CD8-positive, alpha-beta memory T cell (primary cell): Measurements from ENCODE around the gene MPP4. TPM values are rescaled to one million over a fixed set of nuclear protein-coding genes. Genes with fewer than 3 reads are reported as not detected.

ENCODE experiments used
- CTCF ChIA-PET: fragments of 350-600 bp; sonication (Branson Sonifier 250); formaldehyde crosslinking; loops from one replicate; lab custom pipeline; 2021; ENCODE audit warnings: antibody characterized with exemption; lab: Charles Lee
- POLR2A ChIA-PET: fragments of 350-600 bp; sonication (Branson Sonifier 250); formaldehyde crosslinking; loops from one replicate; lab custom pipeline; 2021; ENCODE audit warnings: antibody characterized with exemption; lab: Charles Lee
- DNase-seq, 5 donors: peaks; one replicate each; pipeline versions ENCODE4 v3.0.0 to v3.0.0-alpha.2; 2020 to 2022; ENCODE audit warnings: mixed read lengths in 1 of 5
- H3K27ac ChIP-seq: one replicate; pipeline ENCODE4 v1.7.0; 2013; ENCODE audit warnings: low read depth, mild to moderate bottlenecking, low read length, moderate library complexity
- H3K27me3 ChIP-seq: 2 replicates; pipeline ENCODE4 v1.7.0; 2013; ENCODE audit warnings: low read length, mild to moderate bottlenecking; ENCODE audit not compliant: insufficient read depth, poor library complexity, severe bottlenecking
- H3K36me3 ChIP-seq: 2 replicates; pipeline ENCODE4 v1.7.0; 2013; ENCODE audit warnings: mild to moderate bottlenecking, low read length, moderate library complexity; ENCODE audit not compliant: insufficient read depth
- H3K4me1 ChIP-seq: 2 replicates; pipeline ENCODE4 v1.7.0; 2013; ENCODE audit warnings: mild to moderate bottlenecking, low read length, moderate library complexity; ENCODE audit not compliant: insufficient read depth
- H3K4me3 ChIP-seq: 2 replicates; pipeline ENCODE4 v1.7.0; 2013; ENCODE audit warnings: mild to moderate bottlenecking, low read length
- H3K9me3 ChIP-seq: 2 replicates; pipeline ENCODE4 v1.7.0; 2013; ENCODE audit warnings: mild to moderate bottlenecking, low read length
- H3K27ac Mint-ChIP-seq, 8 donors: one replicate each; pipeline ENCODE4 v1.8.0; 2020 to 2021; ENCODE audit warnings: mixed read lengths in 8 of 8, mild to moderate bottlenecking in 6 of 8, inconsistent platforms in 3 of 8, moderate library complexity in 3 of 8
- H3K27me3 Mint-ChIP-seq, 2 donors: one replicate each; pipeline ENCODE4 v1.8.0; 2020 to 2021; ENCODE audit warnings: mixed read lengths in 2 of 2, mild to moderate bottlenecking in 1 of 2, moderate library complexity in 1 of 2
- H3K36me3 Mint-ChIP-seq, 3 donors: one replicate each; pipeline ENCODE4 v1.8.0; 2020 to 2021; ENCODE audit warnings: mixed read lengths in 3 of 3, inconsistent platforms in 1 of 3, mild to moderate bottlenecking in 1 of 3
- H3K4me1 Mint-ChIP-seq, 3 donors: one replicate each; pipeline ENCODE4 v1.8.0; 2020 to 2021; ENCODE audit warnings: mixed read lengths in 3 of 3, inconsistent platforms in 1 of 3, mild to moderate bottlenecking in 1 of 3
- H3K4me3 Mint-ChIP-seq, 7 donors: one replicate each; pipeline ENCODE4 v1.8.0; 2020 to 2021; ENCODE audit warnings: mixed read lengths in 7 of 7, mild to moderate bottlenecking in 6 of 7, moderate library complexity in 4 of 7, inconsistent platforms in 2 of 7
- H3K9me3 Mint-ChIP-seq, 5 donors: one replicate each; pipeline ENCODE4 v1.8.0; 2020 to 2022; ENCODE audit warnings: mixed read lengths in 5 of 5, mild to moderate bottlenecking in 3 of 5, moderate library complexity in 2 of 5, inconsistent platforms in 1 of 5
- polyA plus RNA-seq: library from polyadenylated mRNA; unstranded; fragments of 300-500 nt; fragmentation: Illumina TruSeq; gene quantifications from one replicate; pipeline ENCODE4 v1.2.3, GENCODE V29; 2021
- total RNA-seq, 2 experiments: library from RNA; stranded (reverse); gene quantifications; one replicate each; pipeline ENCODE4 v1.2.3, GENCODE V29; 2021

MPP4 gene
- total and polyA plus RNA-seq, 3 experiments from 2014 or later, result not detected

DNA sequence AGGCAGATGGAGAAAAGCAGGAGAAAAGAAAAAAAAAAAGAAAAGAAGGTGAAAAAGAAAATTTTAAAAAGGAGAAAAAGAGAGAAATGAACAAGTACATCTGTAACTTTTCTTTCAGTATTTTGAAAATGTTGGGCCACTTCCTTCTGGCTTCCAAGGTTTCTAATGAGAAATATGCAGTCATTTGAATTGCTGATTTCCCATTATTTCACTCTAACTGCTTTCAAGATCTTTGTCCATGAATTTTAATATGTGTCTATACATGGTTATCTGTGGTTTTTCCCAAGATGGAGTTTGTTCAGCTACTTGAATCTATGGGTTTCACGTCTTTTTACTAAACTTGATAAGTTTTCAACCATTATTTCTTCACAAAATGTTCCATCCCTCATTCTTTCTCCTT lies 14.3 kb upstream of the MPP4 start:
- H3K4me1 Mint-ChIP-seq, result peaks cover 0 to under 1% (median 0%) of the 10 kb centered on the region in 3 donors
- no peaks in the 10 kb centered on the region for H3K9me3 ChIP-seq
- H3K4me3 ChIP-seq, result no peak overlapping the region
- no peak for DNase-seq
- POLR2A ChIA-PET, result interaction anchor here (0.6 kb wide), 1 partner anchor 23 kb away, joined by 4 read pairs; no protein-coding TSS in a partner anchor
- H3K27ac Mint-ChIP-seq, result no peak overlapping the region
- H3K36me3 ChIP-seq, result peaks cover 6% of the 10 kb centered on the region
- CTCF ChIA-PET, result no interaction called here
- H3K4me1 ChIP-seq, result no peaks in the 10 kb centered on the region
- H3K9me3 Mint-ChIP-seq, result no peaks in the 10 kb centered on the region
- H3K36me3 Mint-ChIP-seq, result peaks cover 21 to 70% (median 40%) of the 10 kb centered on the region in 3 donors
- H3K4me3 Mint-ChIP-seq, result no peak overlapping the region
- no peak overlapping the region for H3K27ac ChIP-seq
- H3K27me3 ChIP-seq, result no peaks in the 10 kb centered on the region
- peaks cover 0 to 1% of the 10 kb centered on the region in 2 donors for H3K27me3 Mint-ChIP-seq

DNA sequence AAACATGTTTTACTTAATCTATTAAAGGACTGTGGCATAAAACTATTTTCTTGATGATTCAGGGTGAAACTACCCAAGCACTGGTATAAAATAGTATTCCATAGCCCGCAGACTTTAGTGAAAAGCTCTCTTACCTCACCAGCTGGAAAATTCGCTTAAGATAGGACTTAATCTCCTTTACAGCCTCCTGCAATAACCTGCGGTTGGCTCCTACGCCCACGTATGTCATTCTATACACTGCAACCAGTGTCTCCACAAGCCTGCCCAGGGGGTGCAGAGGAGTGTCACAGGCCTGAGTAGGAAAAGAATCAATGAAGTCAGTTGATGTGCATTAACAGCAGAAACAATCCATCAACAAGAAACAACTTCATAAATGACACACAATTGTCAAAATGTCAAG lies 11.3 kb upstream of the MPP4 start:
- Histone ChIP-seq H3K4me1 (no peaks in the 10 kb centered on the region), H3K27me3 (no peaks in the 10 kb centered on the region), H3K9me3 (no peaks in the 10 kb centered on the region), H3K36me3 (peaks cover 6% of the 10 kb centered on the region), H3K27ac (no peak overlapping the region), H3K4me3 (no peak overlapping the region)
- CTCF ChIA-PET, result no interaction called here
- no peak for DNase-seq
- Mint-ChIP-seq H3K4me3 (no peak overlapping the region), H3K27me3 (peaks cover 0 to 1% of the 10 kb centered on the region in 2 donors), H3K4me1 (peaks cover 0 to 3% (median 0%) of the 10 kb centered on the region in 3 donors), H3K27ac (no peak overlapping the region), H3K36me3 (peaks cover 16 to 68% (median 35%) of the 10 kb centered on the region in 3 donors), H3K9me3 (no peaks in the 10 kb centered on the region)
- POLR2A ChIA-PET, result no interaction called here

DNA sequence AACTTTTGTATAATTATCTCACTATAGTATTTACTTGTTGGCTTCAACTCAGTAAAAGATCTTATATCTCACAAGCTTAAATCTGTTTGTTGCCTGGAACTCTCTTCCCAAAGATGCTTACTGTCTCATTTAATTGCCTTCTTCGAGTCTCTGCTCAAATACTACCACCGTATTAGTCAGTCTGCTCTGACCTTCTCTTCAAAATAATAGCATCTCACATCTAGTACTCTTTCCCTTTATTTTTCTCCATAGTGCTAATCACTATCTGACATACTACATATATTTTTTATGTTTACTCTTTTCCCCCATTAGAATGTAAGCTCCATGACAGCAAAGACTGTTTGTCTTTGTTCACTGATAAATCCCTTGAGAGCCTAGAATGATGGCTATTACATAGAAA lies 10.6 kb upstream of the MPP4 start:
- H3K27ac Mint-ChIP-seq, result no peak overlapping the region

DNA sequence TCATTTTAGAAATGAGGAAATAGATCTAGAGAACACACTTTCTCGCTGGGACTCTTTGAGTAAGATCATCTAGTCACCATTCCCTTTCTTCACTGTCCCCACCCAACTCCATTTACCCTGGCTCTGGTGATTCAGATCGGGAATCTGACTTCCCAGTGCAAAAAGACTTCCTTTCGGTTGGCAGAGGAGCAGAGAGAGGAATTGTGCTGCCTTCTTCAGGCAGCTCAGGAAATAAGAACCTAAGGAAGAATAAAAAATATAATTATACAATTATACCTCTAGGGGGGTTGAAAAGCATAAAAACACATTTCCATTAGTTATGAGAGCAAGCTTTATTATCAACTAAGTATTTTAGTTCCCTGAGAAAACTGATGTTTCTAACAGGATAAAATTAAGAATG lies 9.3 kb upstream of the MPP4 start:
- POLR2A ChIA-PET, result no interaction called here
- peaks cover 0 to 1% of the 10 kb centered on the region in 2 donors for H3K27me3 Mint-ChIP-seq
- Histone ChIP-seq H3K9me3 (no peaks in the 10 kb centered on the region), H3K4me1 (no peaks in the 10 kb centered on the region), H3K36me3 (no peaks in the 10 kb centered on the region), H3K4me3 (no peak overlapping the region), H3K27ac (no peak overlapping the region), H3K27me3 (no peaks in the 10 kb centered on the region)
- H3K36me3 Mint-ChIP-seq, result peaks cover 21 to 68% (median 29%) of the 10 kb centered on the region in 3 donors
- no peaks in the 10 kb centered on the region for H3K9me3 Mint-ChIP-seq
- peaks cover 0 to 3% (median 0%) of the 10 kb centered on the region in 3 donors for H3K4me1 Mint-ChIP-seq
- no peak for DNase-seq
- H3K4me3 Mint-ChIP-seq, result no peak overlapping the region
- CTCF ChIA-PET, result no interaction called here
- peak overlapping the region in 1 of 8 donors; percentile 47 for H3K27ac Mint-ChIP-seq

More for the DNA sequence above, 10.6 kb upstream of the MPP4 start:
- no peaks in the 10 kb centered on the region for H3K36me3 ChIP-seq
- H3K4me3 ChIP-seq, result no peak overlapping the region
- POLR2A ChIA-PET, result no interaction called here
- Mint-ChIP-seq H3K4me1 (peaks cover 0 to 3% (median 0%) of the 10 kb centered on the region in 3 donors), H3K36me3 (peaks cover 16 to 68% (median 31%) of the 10 kb centered on the region in 3 donors), H3K4me3 (no peak overlapping the region), H3K9me3 (no peaks in the 10 kb centered on the region), H3K27me3 (peaks cover 0 to 1% of the 10 kb centered on the region in 2 donors)
- no peak overlapping the region for H3K27ac ChIP-seq
- no peaks in the 10 kb centered on the region for H3K4me1 ChIP-seq
- CTCF ChIA-PET, result no interaction called here
- no peaks in the 10 kb centered on the region for H3K27me3 ChIP-seq
- H3K9me3 ChIP-seq, result no peaks in the 10 kb centered on the region
- no peak for DNase-seq

DNA sequence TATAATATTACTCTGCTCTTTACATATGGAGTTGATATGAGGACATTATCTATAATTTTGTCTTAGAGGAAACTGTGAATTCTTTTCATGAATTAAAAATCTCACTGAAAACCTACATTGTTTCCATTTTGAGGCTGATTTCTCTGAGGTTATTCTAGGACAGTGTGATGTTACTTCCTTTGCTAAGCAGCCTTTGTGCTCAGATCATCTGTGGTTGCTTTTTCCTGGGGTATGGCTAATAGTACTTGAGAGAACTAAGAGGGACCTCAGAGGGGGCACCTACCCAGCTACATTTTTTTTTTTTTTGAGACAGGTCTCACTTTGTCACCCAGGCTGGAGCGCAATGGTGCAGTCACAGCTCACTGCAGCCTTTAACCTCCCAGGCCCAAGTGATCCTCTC lies 8.7 kb upstream of the MPP4 start:
- POLR2A ChIA-PET, result no interaction called here
- peak in 1 of 5 donors; percentile 1 for DNase-seq

DNA sequence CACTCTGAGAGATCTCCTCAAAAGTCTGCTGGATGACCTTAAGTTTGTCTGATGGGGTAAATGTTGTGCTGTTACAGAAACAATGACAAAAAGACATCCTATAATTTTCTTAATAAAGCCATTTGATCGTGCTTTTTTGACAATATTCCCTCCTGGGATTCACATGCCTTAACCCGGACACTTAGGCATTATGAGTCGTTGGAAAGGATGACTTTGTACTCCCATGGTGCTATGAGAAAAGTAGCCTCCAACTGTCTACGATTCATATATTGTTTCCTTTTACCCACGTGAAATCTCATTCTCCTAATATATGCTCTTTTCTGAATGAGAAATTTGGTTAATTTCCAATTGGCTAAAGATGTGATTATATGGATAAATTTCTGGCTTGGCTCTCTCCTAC lies 6.1 kb upstream of the MPP4 start:
- H3K9me3 Mint-ChIP-seq, result no peaks in the 10 kb centered on the region
- CTCF ChIA-PET, result no interaction called here
- no peak overlapping the region for H3K4me3 Mint-ChIP-seq
- Histone ChIP-seq H3K27me3 (no peaks in the 10 kb centered on the region), H3K4me3 (no peak overlapping the region), H3K9me3 (no peaks in the 10 kb centered on the region), H3K36me3 (no peaks in the 10 kb centered on the region), H3K27ac (no peak overlapping the region), H3K4me1 (no peaks in the 10 kb centered on the region)
- POLR2A ChIA-PET, result no interaction called here
- H3K36me3 Mint-ChIP-seq, result peaks cover 17 to 64% (median 29%) of the 10 kb centered on the region in 3 donors
- no peaks in the 10 kb centered on the region for H3K27me3 Mint-ChIP-seq
- DNase-seq, result no peak
- H3K4me1 Mint-ChIP-seq, result peaks cover 0 to 3% (median 0%) of the 10 kb centered on the region in 3 donors
- H3K27ac Mint-ChIP-seq, result no peak overlapping the region

More for the DNA sequence above, 8.7 kb upstream of the MPP4 start:
- H3K27ac ChIP-seq, result no peak overlapping the region
- H3K4me3 Mint-ChIP-seq, result no peak overlapping the region
- H3K9me3 ChIP-seq, result no peaks in the 10 kb centered on the region
- no peaks in the 10 kb centered on the region for H3K4me1 ChIP-seq
- H3K27ac Mint-ChIP-seq, result no peak overlapping the region
- CTCF ChIA-PET, result no interaction called here
- H3K27me3 Mint-ChIP-seq, result no peaks in the 10 kb centered on the region
- H3K4me1 Mint-ChIP-seq, result peaks cover 0 to 3% (median 0%) of the 10 kb centered on the region in 3 donors
- no peaks in the 10 kb centered on the region for H3K27me3 ChIP-seq
- H3K4me3 ChIP-seq, result no peak overlapping the region
- peaks cover 17 to 65% (median 26%) of the 10 kb centered on the region in 3 donors for H3K36me3 Mint-ChIP-seq
- no peaks in the 10 kb centered on the region for H3K36me3 ChIP-seq
- no peaks in the 10 kb centered on the region for H3K9me3 Mint-ChIP-seq

DNA sequence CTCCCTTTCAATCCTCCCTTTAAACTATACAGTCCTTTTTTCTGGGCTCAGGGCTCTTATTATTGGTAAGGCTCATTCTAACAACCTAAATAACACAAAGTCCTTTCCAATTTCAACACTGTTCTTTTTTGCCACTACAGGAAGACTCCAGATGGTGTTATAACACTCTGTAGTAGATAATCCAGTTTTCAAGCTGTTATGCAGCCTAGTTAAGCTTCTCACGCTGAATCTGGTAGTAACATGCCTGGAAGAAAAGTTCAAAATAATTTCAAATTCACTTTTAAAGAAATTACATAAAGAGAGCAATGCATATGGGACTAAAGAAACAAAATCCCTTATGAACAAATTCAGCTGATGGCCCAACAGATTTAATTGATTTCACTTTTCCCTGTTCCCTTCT lies 3.2 kb upstream of the MPP4 start:
- Mint-ChIP-seq H3K27me3 (no peaks in the 10 kb centered on the region), H3K4me1 (peaks cover 4 to 11% (median 5%) of the 10 kb centered on the region in 3 donors), H3K36me3 (peaks cover 11 to 41% (median 13%) of the 10 kb centered on the region in 3 donors), H3K9me3 (no peaks in the 10 kb centered on the region), H3K27ac (no peak overlapping the region), H3K4me3 (no peak overlapping the region)
- no peak for DNase-seq
- Histone ChIP-seq H3K27ac (no peak overlapping the region), H3K36me3 (no peaks in the 10 kb centered on the region), H3K27me3 (no peaks in the 10 kb centered on the region), H3K9me3 (no peaks in the 10 kb centered on the region), H3K4me1 (no peaks in the 10 kb centered on the region), H3K4me3 (no peak overlapping the region)
- POLR2A ChIA-PET, result no interaction called here
- CTCF ChIA-PET, result interaction anchor here (1.3 kb wide), 1 partner anchor 12 kb away, joined by 3 read pairs; no protein-coding TSS in a partner anchor

DNA sequence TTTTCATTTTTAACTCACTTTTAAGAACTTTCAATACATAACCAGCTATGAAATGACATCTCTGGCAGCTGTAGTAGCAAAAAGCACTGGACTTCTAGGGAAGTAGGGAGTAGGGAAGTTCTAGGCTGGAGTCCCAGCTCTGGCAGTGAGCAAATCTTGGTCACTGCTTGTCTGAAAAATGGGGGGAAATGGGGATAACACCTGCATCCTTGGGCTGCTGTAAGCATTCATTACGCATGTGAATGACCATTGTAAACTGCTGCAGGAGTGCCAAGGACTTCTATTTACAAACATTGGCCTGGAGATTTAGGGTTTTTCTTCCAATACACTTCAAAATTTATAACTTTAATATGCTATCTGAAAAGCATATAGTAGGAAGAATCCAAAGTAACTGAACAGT lies 972 bp upstream of the MPP4 start:
- Histone ChIP-seq H3K36me3 (no peaks in the 10 kb centered on the region), H3K4me1 (no peaks in the 10 kb centered on the region), H3K27me3 (no peaks in the 10 kb centered on the region), H3K27ac (no peak overlapping the region), H3K4me3 (no peak overlapping the region), H3K9me3 (no peaks in the 10 kb centered on the region)
- H3K36me3 Mint-ChIP-seq, result peaks cover 9 to 28% (median 13%) of the 10 kb centered on the region in 3 donors
- no peaks in the 10 kb centered on the region for H3K27me3 Mint-ChIP-seq
- POLR2A ChIA-PET, result no interaction called here
- peaks cover 4 to 11% (median 5%) of the 10 kb centered on the region in 3 donors for H3K4me1 Mint-ChIP-seq
- peak overlapping the region in 1 of 8 donors; percentile 47 for H3K27ac Mint-ChIP-seq
- H3K4me3 Mint-ChIP-seq, result no peak overlapping the region
- no peak for DNase-seq
- no peaks in the 10 kb centered on the region for H3K9me3 Mint-ChIP-seq
- CTCF ChIA-PET, result no interaction called here
